Measurements from ENCODE around the gene CLK4. TPM values are rescaled to one million over a fixed set of nuclear protein-coding genes. Genes with fewer than 3 reads are reported as not detected.

The CLK4 gene
- total RNA-seq, 1 experiment from 2014 or later = 16.0 TPM

- H3K27ac Mint-ChIP-seq = no peak overlapping the region
- peaks cover 40% of the 10 kb centered on the region for H3K9me3 Mint-ChIP-seq
- POLR2A ChIA-PET = no interaction called here
- ATAC-seq (no peak), DNase-seq (ENCODE audit: low spot score) (no peak)
- peaks cover 5% of the 10 kb centered on the region for H3K27me3 Mint-ChIP-seq (ENCODE audit: low read depth)
- CTCF ChIA-PET = no interaction called here
- TF ChIP-seq FOXK1 (CRISPR knock-in tag; IDR thresholded peaks at IDR 0.05) = no peak
- no peak for TF ChIP-seq MAX (CRISPR knock-in tag; IDR thresholded peaks at IDR 0.05)
- H3K4me1 Mint-ChIP-seq = peaks cover 15% of the 10 kb centered on the region
- H3K36me3 Mint-ChIP-seq = peaks cover 45% of the 10 kb centered on the region
- no peak overlapping the region for H3K4me3 Mint-ChIP-seq
Measured at GRCh38 chr5:178595750-178596149, 31.1 kb downstream of the CLK4 start.

- TF ChIP-seq, protein P1, sequence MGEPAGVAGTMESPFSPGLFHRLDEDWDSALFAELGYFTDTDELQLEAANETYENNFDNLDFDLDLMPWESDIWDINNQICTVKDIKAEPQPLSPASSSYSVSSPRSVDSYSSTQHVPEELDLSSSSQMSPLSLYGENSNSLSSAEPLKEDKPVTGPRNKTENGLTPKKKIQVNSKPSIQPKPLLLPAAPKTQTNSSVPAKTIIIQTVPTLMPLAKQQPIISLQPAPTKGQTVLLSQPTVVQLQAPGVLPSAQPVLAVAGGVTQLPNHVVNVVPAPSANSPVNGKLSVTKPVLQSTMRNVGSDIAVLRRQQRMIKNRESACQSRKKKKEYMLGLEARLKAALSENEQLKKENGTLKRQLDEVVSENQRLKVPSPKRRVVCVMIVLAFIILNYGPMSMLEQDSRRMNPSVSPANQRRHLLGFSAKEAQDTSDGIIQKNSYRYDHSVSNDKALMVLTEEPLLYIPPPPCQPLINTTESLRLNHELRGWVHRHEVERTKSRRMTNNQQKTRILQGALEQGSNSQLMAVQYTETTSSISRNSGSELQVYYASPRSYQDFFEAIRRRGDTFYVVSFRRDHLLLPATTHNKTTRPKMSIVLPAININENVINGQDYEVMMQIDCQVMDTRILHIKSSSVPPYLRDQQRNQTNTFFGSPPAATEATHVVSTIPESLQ (CRISPR knock-in tag; IDR thresholded peaks at IDR 0.05) = no peak
- no peak for TF ChIP-seq ZNF512 (CRISPR knock-in tag; IDR thresholded peaks at IDR 0.05; ENCODE audit: borderline replicate concordance)
- no peak for TF ChIP-seq NFE2L1 (CRISPR knock-in tag; IDR thresholded peaks at IDR 0.05)
- TF ChIP-seq CBFB (CRISPR knock-in tag; IDR thresholded peaks at IDR 0.05; ENCODE audit: low read depth) = no peak
- TF ChIP-seq ZNF317 (CRISPR knock-in tag; IDR thresholded peaks at IDR 0.05; ENCODE audit: borderline replicate concordance, low read depth) = no peak
- no peak for TF ChIP-seq ZNF219 (CRISPR knock-in tag; IDR thresholded peaks at IDR 0.05; ENCODE audit: borderline replicate concordance)
- no peak for TF ChIP-seq RORB (CRISPR knock-in tag; IDR thresholded peaks at IDR 0.05)
- TF ChIP-seq, protein P2, sequence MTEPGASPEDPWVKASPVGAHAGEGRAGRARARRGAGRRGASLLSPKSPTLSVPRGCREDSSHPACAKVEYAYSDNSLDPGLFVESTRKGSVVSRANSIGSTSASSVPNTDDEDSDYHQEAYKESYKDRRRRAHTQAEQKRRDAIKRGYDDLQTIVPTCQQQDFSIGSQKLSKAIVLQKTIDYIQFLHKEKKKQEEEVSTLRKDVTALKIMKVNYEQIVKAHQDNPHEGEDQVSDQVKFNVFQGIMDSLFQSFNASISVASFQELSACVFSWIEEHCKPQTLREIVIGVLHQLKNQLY (CRISPR knock-in tag; IDR thresholded peaks at IDR 0.05) = no peak
- TF ChIP-seq USF1 (CRISPR knock-in tag; IDR thresholded peaks at IDR 0.05) = no peak
- no peak for TF ChIP-seq ATF1 (CRISPR knock-in tag; IDR thresholded peaks at IDR 0.05)
- no peak for TF ChIP-seq MXD4 (CRISPR knock-in tag; IDR thresholded peaks at IDR 0.05; ENCODE audit: borderline replicate concordance)
- no peak for DNase-seq (ENCODE audit: low spot score)
- peaks cover 5% of the 10 kb centered on the region for H3K27me3 Mint-ChIP-seq (ENCODE audit: low read depth)
- H3K4me3 Mint-ChIP-seq = no peak overlapping the region
- ChIA-PET CTCF (no interaction called here), POLR2A (no interaction called here)
- no peak overlapping the region for H3K27ac Mint-ChIP-seq
- H3K4me1 Mint-ChIP-seq = peaks cover 16% of the 10 kb centered on the region
- H3K36me3 Mint-ChIP-seq = peaks cover 42% of the 10 kb centered on the region
- ATAC-seq = no peak
- peaks cover 40% of the 10 kb centered on the region for H3K9me3 Mint-ChIP-seq
Measured at GRCh38 chr5:178595150-178595549, 31.7 kb downstream of the CLK4 start.

DNA sequence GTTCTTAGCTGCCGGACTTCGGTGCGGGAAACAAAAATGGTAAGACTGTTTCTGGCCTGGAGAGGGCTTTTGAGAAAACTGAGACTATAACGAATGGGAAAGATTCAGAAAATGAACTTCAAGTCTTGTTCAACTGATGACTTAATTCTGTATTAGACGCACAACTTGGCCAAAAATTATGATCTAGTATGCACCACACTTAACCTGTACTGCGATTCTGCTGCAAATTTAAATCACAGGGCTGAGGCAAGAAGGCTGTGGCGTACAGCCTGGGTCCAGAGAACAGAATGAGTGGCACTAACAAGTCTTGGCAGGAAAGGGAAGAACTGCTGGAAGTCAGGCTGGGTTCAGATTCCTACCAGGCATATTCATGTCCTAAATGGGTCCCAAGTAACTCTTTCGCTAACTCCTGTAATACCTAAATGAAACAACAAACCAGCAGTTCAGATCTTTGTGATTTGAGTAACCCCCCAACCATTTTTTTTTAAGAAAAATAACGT is 35.9 kb downstream of the CLK4 start:
- CTCF ChIA-PET = interaction anchor here (0.5 to 5.6 kb wide), 37 partner anchors 9 to 428 kb away, joined by 3 to 88 read pairs (median 4); partner anchors contain the start of gene PHYKPL
- POLR2A ChIA-PET = no interaction called here
- H3K4me3 Mint-ChIP-seq = peak overlapping the region; percentile 79
- H3K27me3 Mint-ChIP-seq (ENCODE audit: low read depth) = peaks cover 30% of the 10 kb centered on the region
- DNase-seq (ENCODE audit: low spot score) = no peak
- H3K36me3 Mint-ChIP-seq = peaks cover 19% of the 10 kb centered on the region
- H3K27ac Mint-ChIP-seq = no peak overlapping the region
- no peak for ATAC-seq
- peaks cover 37% of the 10 kb centered on the region for H3K4me1 Mint-ChIP-seq
- peaks cover 22% of the 10 kb centered on the region for H3K9me3 Mint-ChIP-seq
- TF ChIP-seq, protein P3, sequence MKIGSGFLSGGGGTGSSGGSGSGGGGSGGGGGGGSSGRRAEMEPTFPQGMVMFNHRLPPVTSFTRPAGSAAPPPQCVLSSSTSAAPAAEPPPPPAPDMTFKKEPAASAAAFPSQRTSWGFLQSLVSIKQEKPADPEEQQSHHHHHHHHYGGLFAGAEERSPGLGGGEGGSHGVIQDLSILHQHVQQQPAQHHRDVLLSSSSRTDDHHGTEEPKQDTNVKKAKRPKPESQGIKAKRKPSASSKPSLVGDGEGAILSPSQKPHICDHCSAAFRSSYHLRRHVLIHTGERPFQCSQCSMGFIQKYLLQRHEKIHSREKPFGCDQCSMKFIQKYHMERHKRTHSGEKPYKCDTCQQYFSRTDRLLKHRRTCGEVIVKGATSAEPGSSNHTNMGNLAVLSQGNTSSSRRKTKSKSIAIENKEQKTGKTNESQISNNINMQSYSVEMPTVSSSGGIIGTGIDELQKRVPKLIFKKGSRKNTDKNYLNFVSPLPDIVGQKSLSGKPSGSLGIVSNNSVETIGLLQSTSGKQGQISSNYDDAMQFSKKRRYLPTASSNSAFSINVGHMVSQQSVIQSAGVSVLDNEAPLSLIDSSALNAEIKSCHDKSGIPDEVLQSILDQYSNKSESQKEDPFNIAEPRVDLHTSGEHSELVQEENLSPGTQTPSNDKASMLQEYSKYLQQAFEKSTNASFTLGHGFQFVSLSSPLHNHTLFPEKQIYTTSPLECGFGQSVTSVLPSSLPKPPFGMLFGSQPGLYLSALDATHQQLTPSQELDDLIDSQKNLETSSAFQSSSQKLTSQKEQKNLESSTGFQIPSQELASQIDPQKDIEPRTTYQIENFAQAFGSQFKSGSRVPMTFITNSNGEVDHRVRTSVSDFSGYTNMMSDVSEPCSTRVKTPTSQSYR (CRISPR knock-in tag; IDR thresholded peaks at IDR 0.05) = no peak
- TF ChIP-seq, protein P4, sequence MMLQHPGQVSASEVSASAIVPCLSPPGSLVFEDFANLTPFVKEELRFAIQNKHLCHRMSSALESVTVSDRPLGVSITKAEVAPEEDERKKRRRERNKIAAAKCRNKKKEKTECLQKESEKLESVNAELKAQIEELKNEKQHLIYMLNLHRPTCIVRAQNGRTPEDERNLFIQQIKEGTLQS (CRISPR knock-in tag; conservative IDR thresholded peaks at IDR 0.05) = no peak
- TF ChIP-seq, protein P5, sequence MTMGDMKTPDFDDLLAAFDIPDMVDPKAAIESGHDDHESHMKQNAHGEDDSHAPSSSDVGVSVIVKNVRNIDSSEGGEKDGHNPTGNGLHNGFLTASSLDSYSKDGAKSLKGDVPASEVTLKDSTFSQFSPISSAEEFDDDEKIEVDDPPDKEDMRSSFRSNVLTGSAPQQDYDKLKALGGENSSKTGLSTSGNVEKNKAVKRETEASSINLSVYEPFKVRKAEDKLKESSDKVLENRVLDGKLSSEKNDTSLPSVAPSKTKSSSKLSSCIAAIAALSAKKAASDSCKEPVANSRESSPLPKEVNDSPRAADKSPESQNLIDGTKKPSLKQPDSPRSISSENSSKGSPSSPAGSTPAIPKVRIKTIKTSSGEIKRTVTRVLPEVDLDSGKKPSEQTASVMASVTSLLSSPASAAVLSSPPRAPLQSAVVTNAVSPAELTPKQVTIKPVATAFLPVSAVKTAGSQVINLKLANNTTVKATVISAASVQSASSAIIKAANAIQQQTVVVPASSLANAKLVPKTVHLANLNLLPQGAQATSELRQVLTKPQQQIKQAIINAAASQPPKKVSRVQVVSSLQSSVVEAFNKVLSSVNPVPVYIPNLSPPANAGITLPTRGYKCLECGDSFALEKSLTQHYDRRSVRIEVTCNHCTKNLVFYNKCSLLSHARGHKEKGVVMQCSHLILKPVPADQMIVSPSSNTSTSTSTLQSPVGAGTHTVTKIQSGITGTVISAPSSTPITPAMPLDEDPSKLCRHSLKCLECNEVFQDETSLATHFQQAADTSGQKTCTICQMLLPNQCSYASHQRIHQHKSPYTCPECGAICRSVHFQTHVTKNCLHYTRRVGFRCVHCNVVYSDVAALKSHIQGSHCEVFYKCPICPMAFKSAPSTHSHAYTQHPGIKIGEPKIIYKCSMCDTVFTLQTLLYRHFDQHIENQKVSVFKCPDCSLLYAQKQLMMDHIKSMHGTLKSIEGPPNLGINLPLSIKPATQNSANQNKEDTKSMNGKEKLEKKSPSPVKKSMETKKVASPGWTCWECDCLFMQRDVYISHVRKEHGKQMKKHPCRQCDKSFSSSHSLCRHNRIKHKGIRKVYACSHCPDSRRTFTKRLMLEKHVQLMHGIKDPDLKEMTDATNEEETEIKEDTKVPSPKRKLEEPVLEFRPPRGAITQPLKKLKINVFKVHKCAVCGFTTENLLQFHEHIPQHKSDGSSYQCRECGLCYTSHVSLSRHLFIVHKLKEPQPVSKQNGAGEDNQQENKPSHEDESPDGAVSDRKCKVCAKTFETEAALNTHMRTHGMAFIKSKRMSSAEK (CRISPR knock-in tag; IDR thresholded peaks at IDR 0.05; ENCODE audit: borderline replicate concordance) = no peak
- TF ChIP-seq NFYB (CRISPR knock-in tag; conservative IDR thresholded peaks at IDR 0.05; ENCODE audit: low read depth) = no peak
- TF ChIP-seq CBFB (CRISPR knock-in tag; IDR thresholded peaks at IDR 0.05; ENCODE audit: low read depth) = no peak
- no peak for TF ChIP-seq SOX15 (CRISPR knock-in tag; IDR thresholded peaks at IDR 0.05)

All from WTC11 (cell line).